Cardiac muscle cell (in vitro differentiated cells and primary cell): Measurements from ENCODE around the gene EMILIN2. TPM values are rescaled to one million over a fixed set of nuclear protein-coding genes. Genes with fewer than 3 reads are reported as not detected.
"Not testable (repeated sequence)": the region's sequence is repeated elsewhere in the genome, so short reads cannot be mapped to it uniquely, and the experiment has no call there.

Source experiments
- DNase-seq, 2 donors: peaks; one replicate each; pipeline versions ENCODE4 v3.0.0 to v3.0.0-alpha.2; 2010 to 2017; ENCODE audit warnings: low read depth in 1 of 2, low spot score in 1 of 2
- H3K27ac ChIP-seq: fragments of 200-600 bp; sonication (generic); 2 replicates; pipeline ENCODE4 v1.5.1; 2016
- H3K27me3 ChIP-seq: fragments of 200-600 bp; sonication (generic); 2 replicates; pipeline ENCODE4 v1.6.0; 2016; ENCODE audit warnings: control low read depth
- H3K36me3 ChIP-seq: fragments of 200-600 bp; sonication (generic); 2 replicates; pipeline ENCODE4 v1.5.1; 2016; ENCODE audit warnings: control low read depth
- H3K4me1 ChIP-seq: fragments of 200-600 bp; sonication (generic); 2 replicates; pipeline ENCODE4 v1.8.1; 2017; ENCODE audit warnings: low read depth, mild to moderate bottlenecking, mixed run types
- H3K4me3 ChIP-seq: fragments of 200-600 bp; sonication (generic); 2 replicates; pipeline ENCODE4 v1.5.1; 2016; ENCODE audit warnings: mild to moderate bottlenecking
- H3K9me3 ChIP-seq: fragments of 200-600 bp; sonication (generic); 2 replicates; pipeline ENCODE4 v1.5.1; 2017; ENCODE audit warnings: low read depth, mild to moderate bottlenecking, control low read depth
- CTCF ChIP-seq: IDR thresholded peaks from 2 replicates; pipeline ENCODE4 v1.5.1; 2012; ENCODE audit warnings: low read depth, mild to moderate bottlenecking, low read length
- polyA plus RNA-seq: library from polyadenylated mRNA; unstranded; fragments of >200 nt; fragmentation: Nextera tagmentation; extraction: Ambion mirVana; gene quantifications from 2 replicates; pipeline ENCODE4 v1.2.1, GENCODE V29; 2016
- total RNA-seq: library from RNA; depleted of rRNA; stranded (reverse); fragments of >200 nt; gene quantifications from 2 replicates; pipeline ENCODE4 v1.2.3, GENCODE V29; 2016

Gene EMILIN2
- total and polyA plus RNA-seq, 2 experiments from 2014 or later = 96.8 to 134 TPM

DNA sequence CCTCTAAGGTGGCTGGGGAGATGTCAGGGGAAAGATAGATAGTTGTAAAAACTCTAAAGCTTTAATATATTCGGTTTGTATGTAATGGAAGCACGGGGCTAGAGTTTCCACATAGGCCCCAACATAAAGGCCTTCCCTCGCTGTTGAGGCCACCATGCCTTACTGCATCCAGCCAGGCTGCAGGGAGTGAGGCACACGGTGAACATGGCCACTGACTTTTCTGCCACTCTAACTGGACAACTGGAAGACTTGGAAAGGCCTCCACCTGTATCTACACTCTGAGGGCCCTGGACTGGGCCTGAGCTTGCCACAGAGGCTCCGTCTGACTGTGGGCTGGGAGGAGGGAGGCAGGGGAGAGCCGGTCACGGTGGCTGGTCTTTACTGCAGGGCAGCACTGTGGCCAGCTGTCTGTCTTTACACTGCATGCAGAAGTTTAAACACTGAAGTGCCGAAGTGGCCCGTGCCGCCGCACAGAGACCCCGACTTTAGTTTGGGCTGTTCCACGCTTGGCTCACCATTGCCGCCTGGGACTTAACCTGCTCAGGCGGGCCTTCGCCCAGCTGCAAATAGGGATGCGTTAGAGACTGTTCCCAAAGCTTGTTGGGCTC is 66.7 kb downstream of the EMILIN2 start:
- no peak overlapping the region for H3K4me3 ChIP-seq
- no peaks in the 10 kb centered on the region for H3K4me1 ChIP-seq
- no peaks in the 10 kb centered on the region for H3K9me3 ChIP-seq
- no peaks in the 10 kb centered on the region for H3K27me3 ChIP-seq
- H3K27ac ChIP-seq = peak overlapping the region; percentile 72
- TF ChIP-seq CTCF = no peak
- DNase-seq = no peak
- peaks cover 48% of the 10 kb centered on the region for H3K36me3 ChIP-seq

DNA sequence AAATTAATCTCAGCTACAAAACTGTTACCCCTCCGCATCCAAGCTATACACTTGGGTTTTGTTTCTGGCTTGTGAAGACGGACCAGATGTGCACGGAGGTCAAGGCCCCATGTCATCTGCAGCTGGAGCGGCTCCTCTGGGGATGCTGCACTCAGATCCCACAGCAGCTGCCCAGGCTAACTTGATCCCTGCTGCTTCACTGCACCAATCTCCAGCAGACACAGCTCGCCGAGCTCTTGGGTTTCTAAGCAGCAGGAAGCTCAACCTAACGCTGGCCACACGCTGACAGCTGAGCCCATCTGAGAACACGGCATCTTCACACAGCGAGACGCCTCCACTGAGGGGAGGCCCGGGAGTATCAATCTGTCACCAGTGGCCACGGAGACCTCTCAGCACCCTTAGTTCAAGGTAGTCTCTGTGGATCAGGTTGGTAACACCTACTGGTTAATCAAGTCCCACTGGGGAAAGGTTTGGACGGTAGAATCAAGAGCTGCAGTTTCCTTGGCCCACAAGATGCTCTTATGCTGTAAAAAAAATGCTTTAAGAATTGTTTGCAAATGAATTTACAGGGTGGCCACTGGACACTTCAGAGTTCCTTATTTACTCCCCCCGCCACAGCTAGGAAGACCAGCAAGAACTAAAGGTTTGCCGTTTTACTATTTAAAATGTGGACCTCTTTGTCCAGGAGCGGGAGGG is 67.5 kb downstream of the EMILIN2 start:
- no peak overlapping the region for H3K4me3 ChIP-seq
- H3K4me1 ChIP-seq = no peaks in the 10 kb centered on the region
- no peaks in the 10 kb centered on the region for H3K27me3 ChIP-seq
- TF ChIP-seq CTCF = no peak
- no peaks in the 10 kb centered on the region for H3K9me3 ChIP-seq
- peak overlapping the region; percentile 72 for H3K27ac ChIP-seq
- DNase-seq = peak in 1 of 2 donors; percentile 29
- H3K36me3 ChIP-seq = peaks cover 49% of the 10 kb centered on the region

GRCh38 chr18:2914881-2915240 is 68.1 kb downstream of the EMILIN2 start:
- Histone ChIP-seq H3K27ac (peak overlapping the region; percentile 72), H3K36me3 (peaks cover 47% of the 10 kb centered on the region), H3K9me3 (no peaks in the 10 kb centered on the region), H3K4me1 (no peaks in the 10 kb centered on the region), H3K4me3 (no peak overlapping the region), H3K27me3 (no peaks in the 10 kb centered on the region)
- no peak for TF ChIP-seq CTCF
- peak in 1 of 2 donors; percentile 35 for DNase-seq

DNA sequence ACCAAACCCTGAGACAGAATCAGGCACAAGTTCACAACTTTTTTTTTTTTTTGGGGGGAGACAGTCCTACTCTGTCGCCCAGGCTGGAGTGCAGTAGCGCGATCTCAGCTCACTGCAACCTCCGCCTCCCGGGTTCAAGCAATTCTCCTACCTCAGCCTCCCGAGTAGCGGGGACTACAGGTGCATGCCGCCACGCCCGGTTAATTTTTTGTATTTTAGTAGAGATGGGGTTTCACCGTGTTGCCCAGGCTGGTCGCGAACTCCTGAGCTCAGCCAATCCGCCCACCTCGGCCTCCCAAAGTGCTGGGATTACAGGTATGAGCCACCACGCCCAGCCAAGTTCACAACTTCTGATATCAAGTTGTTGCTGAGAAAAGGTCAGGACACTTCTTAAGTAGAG is 68.7 kb downstream of the EMILIN2 start:
- H3K4me3 ChIP-seq, H3K9me3 ChIP-seq, H3K4me1 ChIP-seq, H3K27me3 ChIP-seq, DNase-seq: not testable (repeated sequence)
- H3K36me3 ChIP-seq = peaks cover 51% of the 10 kb centered on the region
- peak overlapping the region; percentile 72 for H3K27ac ChIP-seq

- no peak for DNase-seq
- Histone ChIP-seq H3K4me1 (no peaks in the 10 kb centered on the region), H3K36me3 (peaks cover 54% of the 10 kb centered on the region), H3K27me3 (no peaks in the 10 kb centered on the region), H3K4me3 (no peak overlapping the region), H3K9me3 (no peaks in the 10 kb centered on the region), H3K27ac (peak overlapping the region; percentile 64)
- TF ChIP-seq CTCF = no peak
Measured at GRCh38 chr18:2916184-2916583, 69.4 kb downstream of the EMILIN2 start.

- Histone ChIP-seq H3K4me3 (no peak overlapping the region), H3K27me3 (no peaks in the 10 kb centered on the region), H3K36me3 (peaks cover 65% of the 10 kb centered on the region), H3K4me1 (no peaks in the 10 kb centered on the region), H3K27ac (peak overlapping the region; percentile 81), H3K9me3 (no peaks in the 10 kb centered on the region)
- no peak for DNase-seq
- TF ChIP-seq CTCF = no peak
Measured at GRCh38 chr18:2917259-2918047, 70.6 kb downstream of the EMILIN2 start.
